ENCODE results near the gene SORBS1. TPM values are rescaled to one million over a fixed set of nuclear protein-coding genes. Genes with fewer than 3 reads are reported as not detected.

Gene SORBS1
- total and polyA plus RNA-seq, 2 donors (not counting 1 experiment from before 2014, with no cell fraction given) = 0.21 to 1.5 TPM

GRCh38 chr10:95408148-95408960 lies 152.8 kb downstream of the SORBS1 start:
- Mint-ChIP-seq H3K27me3 (peaks cover 21% of the 10 kb centered on the region), H3K9me3 (ENCODE audit: insufficient read depth) (no peaks in the 10 kb centered on the region), H3K4me1 (no peaks in the 10 kb centered on the region), H3K27ac (no peak overlapping the region), H3K4me3 (no peak overlapping the region)
- 91% methylated on average over 4 of the region's 7 CpGs for WGBS (ENCODE audit: insufficient coverage)
- H2AFZ ChIP-seq (ENCODE audit: insufficient read depth, low read depth, low read length, poor library complexity, severe bottlenecking) = no peak overlapping the region
- H3K79me2 ChIP-seq (ENCODE audit: control insufficient read depth, insufficient read depth, low read length) = no peaks in the 10 kb centered on the region
- H3K4me1 ChIP-seq (ENCODE audit: control insufficient read depth in 2 of 2, insufficient read depth in 2 of 2, low read length in 2 of 2) = no peaks in the 10 kb centered on the region
- no peaks in the 10 kb centered on the region for H3K9me3 ChIP-seq (ENCODE audit: control extremely low read depth in 1 of 3, control insufficient read depth in 2 of 3, insufficient read depth in 1 of 3, low read length in 2 of 3)
- no peak for DNase-seq
- H3K4me2 ChIP-seq (replicated peaks; ENCODE audit: low read depth, low read length, poor library complexity, severe bottlenecking) = no peak overlapping the region
- no peaks in the 10 kb centered on the region for H4K20me1 ChIP-seq (ENCODE audit: control insufficient read depth, insufficient read depth, low read length, poor library complexity, severe bottlenecking)
- no peaks in the 10 kb centered on the region for H3K36me3 ChIP-seq (replicated peaks in 1 of 2; ENCODE audit: control extremely low read depth in 1 of 2, control insufficient read depth in 1 of 2, extremely low read depth in 1 of 2, insufficient read depth in 2 of 2, low read length in 1 of 2)
- TF ChIP-seq, protein P1, sequence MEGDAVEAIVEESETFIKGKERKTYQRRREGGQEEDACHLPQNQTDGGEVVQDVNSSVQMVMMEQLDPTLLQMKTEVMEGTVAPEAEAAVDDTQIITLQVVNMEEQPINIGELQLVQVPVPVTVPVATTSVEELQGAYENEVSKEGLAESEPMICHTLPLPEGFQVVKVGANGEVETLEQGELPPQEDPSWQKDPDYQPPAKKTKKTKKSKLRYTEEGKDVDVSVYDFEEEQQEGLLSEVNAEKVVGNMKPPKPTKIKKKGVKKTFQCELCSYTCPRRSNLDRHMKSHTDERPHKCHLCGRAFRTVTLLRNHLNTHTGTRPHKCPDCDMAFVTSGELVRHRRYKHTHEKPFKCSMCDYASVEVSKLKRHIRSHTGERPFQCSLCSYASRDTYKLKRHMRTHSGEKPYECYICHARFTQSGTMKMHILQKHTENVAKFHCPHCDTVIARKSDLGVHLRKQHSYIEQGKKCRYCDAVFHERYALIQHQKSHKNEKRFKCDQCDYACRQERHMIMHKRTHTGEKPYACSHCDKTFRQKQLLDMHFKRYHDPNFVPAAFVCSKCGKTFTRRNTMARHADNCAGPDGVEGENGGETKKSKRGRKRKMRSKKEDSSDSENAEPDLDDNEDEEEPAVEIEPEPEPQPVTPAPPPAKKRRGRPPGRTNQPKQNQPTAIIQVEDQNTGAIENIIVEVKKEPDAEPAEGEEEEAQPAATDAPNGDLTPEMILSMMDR (IDR thresholded peaks at IDR 0.05) = no peak
- TF ChIP-seq EZH2 (IDR thresholded peaks at IDR 0.05; ENCODE audit: borderline replicate concordance, insufficient read depth, low read depth, low read length, poor library complexity, severe bottlenecking) = no peak
- intact Hi-C loops (cut with micrococcal nuclease) = no loop called here
- no peak overlapping the region for H3K9ac ChIP-seq (ENCODE audit: low read length)
- peaks cover 0 to 14% (median 4%) of the 10 kb centered on the region in 4 experiments for H3K27me3 ChIP-seq (replicated peaks in 1 of 4; ENCODE audit: control extremely low read depth in 1 of 4, control insufficient read depth in 3 of 4, insufficient read depth in 4 of 4, low read length in 3 of 4)
- no peak overlapping the region for H3K4me3 ChIP-seq (ENCODE audit: control extremely low read depth in 1 of 5, extremely low read depth in 1 of 5, insufficient read depth in 1 of 5, low read depth in 2 of 5, low read length in 4 of 5)
- ChIA-PET POLR2A (no interaction called here), CTCF (no interaction called here)
- no peak for ATAC-seq (ENCODE audit: low read depth)
- H3K27ac ChIP-seq (ENCODE audit: low read length in 2 of 2) = no peak overlapping the region

- Histone ChIP-seq H3K9me3 (ENCODE audit: control extremely low read depth in 1 of 3, control insufficient read depth in 2 of 3, insufficient read depth in 1 of 3, low read length in 2 of 3) (no peaks in the 10 kb centered on the region), H3K9ac (ENCODE audit: low read length) (no peak overlapping the region), H4K20me1 (ENCODE audit: control insufficient read depth, insufficient read depth, low read length, poor library complexity, severe bottlenecking) (no peaks in the 10 kb centered on the region), H2AFZ (ENCODE audit: insufficient read depth, low read depth, low read length, poor library complexity, severe bottlenecking) (no peak overlapping the region), H3K4me3 (ENCODE audit: control extremely low read depth in 1 of 5, extremely low read depth in 1 of 5, insufficient read depth in 1 of 5, low read depth in 2 of 5, low read length in 4 of 5) (no peak overlapping the region), H3K4me2 (replicated peaks; ENCODE audit: low read depth, low read length, poor library complexity, severe bottlenecking) (no peak overlapping the region), H3K4me1 (ENCODE audit: control insufficient read depth in 2 of 2, insufficient read depth in 2 of 2, low read length in 2 of 2) (no peaks in the 10 kb centered on the region), H3K36me3 (replicated peaks in 1 of 2; ENCODE audit: control extremely low read depth in 1 of 2, control insufficient read depth in 1 of 2, extremely low read depth in 1 of 2, insufficient read depth in 2 of 2, low read length in 1 of 2) (no peaks in the 10 kb centered on the region), H3K27ac (ENCODE audit: low read length in 2 of 2) (no peak overlapping the region), H3K27me3 (replicated peaks in 1 of 4; ENCODE audit: control extremely low read depth in 1 of 4, control insufficient read depth in 3 of 4, insufficient read depth in 4 of 4, low read length in 3 of 4) (peaks cover 0 to 14% (median 4%) of the 10 kb centered on the region in 4 experiments), H3K79me2 (ENCODE audit: control insufficient read depth, insufficient read depth, low read length) (no peaks in the 10 kb centered on the region)
- ChIA-PET CTCF (no interaction called here), POLR2A (no interaction called here)
- Mint-ChIP-seq H3K4me1 (no peaks in the 10 kb centered on the region), H3K4me3 (no peak overlapping the region), H3K27ac (no peak overlapping the region), H3K27me3 (peaks cover 26% of the 10 kb centered on the region), H3K9me3 (ENCODE audit: insufficient read depth) (no peaks in the 10 kb centered on the region)
- DNase-seq (no peak), ATAC-seq (ENCODE audit: low read depth) (no peak)
- intact Hi-C loops (cut with micrococcal nuclease) = no loop called here
- TF ChIP-seq EZH2 (IDR thresholded peaks at IDR 0.05; ENCODE audit: borderline replicate concordance, insufficient read depth, low read depth, low read length, poor library complexity, severe bottlenecking) = no peak
- TF ChIP-seq, protein P1 (IDR thresholded peaks at IDR 0.05) = no peak
- WGBS (ENCODE audit: insufficient coverage) = 83% methylated on average over 3 of the region's 7 CpGs
Measured at GRCh38 chr10:95407546-95407945, 153.6 kb downstream of the SORBS1 start.
